ENCODE measurements around the gene CEBPE. TPM values are rescaled to one million over a fixed set of nuclear protein-coding genes. Genes with fewer than 3 reads are reported as not detected.
A peak's percentile ranks its signal among the peaks of the same experiment; 100 is the strongest.

CEBPE gene
- total RNA-seq, 2 donors from 2014 or later, result 0.19 TPM; not detected in 1

DNA sequence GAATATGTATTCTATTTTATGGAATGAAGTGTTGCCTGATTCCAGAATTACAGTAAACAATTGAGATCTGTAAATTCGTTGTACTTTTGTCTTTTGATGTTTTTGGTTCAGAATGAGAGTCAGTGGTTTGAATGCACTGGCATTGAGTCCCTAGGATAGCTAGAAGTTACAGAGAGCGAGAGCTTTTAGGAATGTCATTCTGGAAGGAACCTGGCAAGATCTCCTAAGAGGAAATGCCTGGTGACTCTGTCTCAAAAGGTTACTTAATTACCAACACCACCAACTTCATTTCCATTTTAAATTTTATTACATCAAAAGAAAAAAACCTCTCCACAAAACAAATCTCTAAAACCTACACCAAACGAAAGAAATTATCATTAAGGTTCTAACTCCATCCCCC, 6.0 kb upstream of the CEBPE start:
- no peak for DNase-seq (ENCODE audit: low spot score)
- intact Hi-C loops (cut with DNase I), result no loop called here

DNA sequence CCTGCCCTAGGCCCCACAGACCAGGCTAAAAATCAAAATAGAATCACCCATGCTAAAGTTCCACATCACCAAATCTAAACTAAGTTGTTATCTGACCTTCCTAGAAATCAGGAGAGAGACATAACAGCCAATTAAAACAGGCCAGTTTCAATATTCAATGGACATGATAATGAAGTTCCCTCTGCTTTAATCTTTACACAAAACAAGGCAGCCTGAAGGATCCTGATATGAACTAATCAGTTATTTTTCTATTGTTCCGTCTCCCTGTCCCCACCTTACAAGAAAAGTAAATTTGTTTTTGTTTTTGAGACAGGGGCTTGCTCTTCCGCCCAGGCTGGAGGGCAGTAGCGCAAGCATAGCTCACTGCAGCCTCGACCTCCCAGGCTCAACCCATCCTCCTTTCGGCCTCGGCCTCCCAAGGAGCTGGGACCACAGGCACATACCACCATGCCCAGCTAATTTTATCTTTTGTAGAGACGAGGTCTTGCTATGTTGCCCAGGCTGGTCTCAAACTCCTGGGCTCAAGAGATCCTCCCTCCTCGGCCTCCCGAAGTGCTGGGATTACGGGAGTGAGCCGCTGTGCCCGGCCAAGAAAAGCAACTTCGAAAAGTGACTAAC, 5.4 kb upstream of the CEBPE start:
- intact Hi-C loops (cut with DNase I), result no loop called here

DNA sequence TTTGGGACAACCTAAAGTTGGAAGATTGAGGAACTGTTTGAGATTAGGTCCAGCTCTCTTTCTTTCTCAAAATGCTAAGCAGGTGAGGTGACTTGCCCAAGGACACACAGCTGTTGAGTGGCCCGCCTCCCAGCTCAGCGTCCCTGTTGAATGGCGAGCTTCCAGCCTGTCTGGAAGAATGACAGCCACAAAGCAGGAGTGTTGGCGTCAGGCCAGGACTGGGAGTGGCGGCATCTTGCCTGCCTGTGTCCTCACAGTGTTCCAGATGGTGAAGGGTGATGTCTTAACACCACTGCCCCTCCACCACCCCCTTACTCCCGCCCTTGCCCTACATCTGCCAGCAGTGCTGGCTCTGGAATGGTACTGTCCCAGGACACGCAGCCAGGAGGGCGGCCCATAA, 4.4 kb upstream of the CEBPE start:
- DNase-seq (ENCODE audit: low spot score), result peak; percentile 87
- intact Hi-C loops (cut with DNase I), result no loop called here

More for the DNA sequence above, 5.4 kb upstream of the CEBPE start:
- peak; percentile 50 for DNase-seq (ENCODE audit: low spot score)

DNA sequence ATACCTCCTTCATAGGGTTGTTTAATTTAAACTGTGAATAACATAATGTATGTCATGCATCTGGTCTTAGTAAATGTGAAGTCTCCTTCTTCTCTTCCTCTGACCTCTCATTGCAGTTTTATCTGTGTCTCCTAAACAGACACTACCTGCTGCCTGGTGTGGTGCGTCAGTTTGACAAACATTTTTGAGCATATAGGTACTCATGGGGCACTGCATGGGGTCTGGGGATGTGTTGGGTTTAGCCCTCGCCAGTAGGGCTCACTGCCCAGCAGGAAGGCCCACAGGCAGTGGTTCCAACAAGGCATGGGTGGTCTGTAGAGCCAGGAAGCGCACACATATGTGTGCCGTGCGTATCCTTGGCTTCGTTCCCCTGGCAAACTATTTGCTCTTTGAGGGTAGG, 3.0 kb upstream of the CEBPE start:
- intact Hi-C loops (cut with DNase I), result no loop called here
- peak; percentile 63 for DNase-seq (ENCODE audit: low spot score)

DNA sequence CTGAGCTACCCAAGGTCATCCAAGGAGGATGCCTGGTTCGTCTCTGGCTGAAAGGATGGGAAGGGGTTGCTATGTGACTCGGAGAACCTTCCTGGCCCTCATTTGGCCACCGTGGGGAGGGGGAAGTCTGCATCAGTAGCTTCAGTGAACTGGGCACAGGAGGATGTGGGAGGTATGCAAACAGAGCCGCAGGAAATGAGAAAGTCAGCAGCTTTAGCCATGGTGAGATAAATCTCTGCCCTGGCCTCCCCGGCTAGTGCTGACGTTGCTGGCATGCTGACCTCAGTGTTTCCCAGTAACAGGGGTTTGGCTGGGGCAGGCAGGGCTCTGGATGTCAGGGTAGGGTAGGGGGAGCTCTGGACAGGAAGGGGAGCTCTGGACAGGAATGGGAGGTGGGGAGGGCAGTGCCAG, 2.3 kb upstream of the CEBPE start:
- intact Hi-C loops (cut with DNase I), result loop anchor here (2.0 kb wide), 1 partner anchor 65 kb away; no protein-coding TSS in a partner anchor
- peak; percentile 88 for DNase-seq (ENCODE audit: low spot score)

DNA sequence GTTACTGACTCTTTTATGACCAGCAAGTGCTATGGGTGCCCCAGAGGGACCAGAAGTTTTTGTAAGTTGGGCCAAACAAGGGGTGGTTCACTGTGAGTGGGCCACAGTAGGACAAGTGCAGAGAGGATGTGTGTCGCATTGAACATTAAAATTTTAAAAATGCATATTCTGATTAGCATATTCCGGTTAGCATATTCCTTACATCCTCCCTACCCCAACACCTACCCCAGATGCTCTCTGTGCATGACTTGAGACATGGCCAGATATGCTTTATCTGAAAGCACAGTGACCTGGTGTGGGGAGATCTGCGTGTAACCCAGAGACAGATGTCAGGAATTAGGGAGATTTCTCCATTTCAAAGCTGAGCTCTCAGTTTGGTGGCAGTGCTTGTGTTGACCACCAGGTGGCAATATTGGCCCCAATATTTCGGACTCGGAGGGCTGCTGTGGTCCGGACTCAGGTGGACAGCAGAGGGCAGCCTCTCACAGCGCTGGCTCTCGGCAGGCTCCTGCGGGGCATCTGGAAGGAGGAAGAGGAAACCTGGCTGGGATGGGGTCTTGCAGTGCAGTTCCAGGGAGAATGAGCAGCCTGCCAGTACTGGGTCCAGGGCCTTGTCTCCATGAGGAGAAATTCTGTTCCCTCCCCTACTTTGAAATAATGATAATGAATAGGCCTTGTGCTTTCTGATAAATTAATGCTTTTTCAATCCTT, 1.6 kb upstream of the CEBPE start:
- peak; percentile 96 for DNase-seq (ENCODE audit: low spot score)
- intact Hi-C loops (cut with DNase I), result loop anchor here (2.0 kb wide), 1 partner anchor 66 kb away; no protein-coding TSS in a partner anchor

DNA sequence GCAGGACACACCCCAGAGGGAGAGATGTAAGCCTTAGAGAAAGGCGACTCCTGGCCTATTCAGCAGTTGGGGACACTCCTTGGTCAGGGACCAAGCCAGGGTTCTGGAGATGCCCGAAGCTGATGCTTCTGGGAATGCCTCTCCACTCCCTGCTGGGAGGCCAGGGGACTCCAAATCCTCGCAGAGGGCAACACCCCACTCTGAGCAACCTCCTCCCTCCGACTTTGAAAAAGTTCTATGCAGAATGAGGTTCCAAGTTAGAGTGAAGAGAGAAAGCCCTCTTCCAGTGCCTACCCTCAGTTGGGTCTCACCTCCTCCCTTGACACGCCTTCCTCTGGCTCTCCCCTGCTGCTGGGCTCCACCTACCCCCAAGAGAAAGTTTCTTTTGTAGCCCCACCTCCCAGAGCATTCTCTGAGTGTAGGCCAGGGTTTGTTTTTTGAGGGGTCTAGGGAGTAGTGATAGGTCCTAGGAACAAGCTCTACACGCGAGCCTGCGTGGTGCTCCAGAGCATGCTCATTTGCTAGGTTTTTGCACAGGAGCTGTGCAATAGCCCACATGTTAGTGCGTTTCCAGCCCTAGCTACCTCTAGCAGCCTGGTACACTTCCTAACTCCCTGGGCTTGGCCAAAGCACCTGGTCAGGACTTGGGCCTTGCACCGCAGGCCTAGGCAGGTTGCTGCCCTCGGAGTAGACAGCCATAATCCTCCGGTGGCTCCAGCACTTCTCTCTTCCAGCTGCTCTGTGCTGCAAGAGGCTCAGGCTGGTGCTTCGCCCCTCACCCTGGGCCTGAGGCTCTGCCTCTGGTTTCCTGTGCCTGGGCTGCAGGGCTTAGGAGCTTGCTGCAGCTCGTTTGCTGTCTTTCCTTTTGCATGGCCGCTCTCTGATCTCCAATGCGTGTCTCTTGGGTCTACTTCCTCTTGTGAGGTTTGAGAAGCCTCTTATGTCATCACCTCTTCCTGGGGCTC, 590 bp upstream of the CEBPE start:
- peak; percentile 62 for DNase-seq (ENCODE audit: low spot score)

DNA sequence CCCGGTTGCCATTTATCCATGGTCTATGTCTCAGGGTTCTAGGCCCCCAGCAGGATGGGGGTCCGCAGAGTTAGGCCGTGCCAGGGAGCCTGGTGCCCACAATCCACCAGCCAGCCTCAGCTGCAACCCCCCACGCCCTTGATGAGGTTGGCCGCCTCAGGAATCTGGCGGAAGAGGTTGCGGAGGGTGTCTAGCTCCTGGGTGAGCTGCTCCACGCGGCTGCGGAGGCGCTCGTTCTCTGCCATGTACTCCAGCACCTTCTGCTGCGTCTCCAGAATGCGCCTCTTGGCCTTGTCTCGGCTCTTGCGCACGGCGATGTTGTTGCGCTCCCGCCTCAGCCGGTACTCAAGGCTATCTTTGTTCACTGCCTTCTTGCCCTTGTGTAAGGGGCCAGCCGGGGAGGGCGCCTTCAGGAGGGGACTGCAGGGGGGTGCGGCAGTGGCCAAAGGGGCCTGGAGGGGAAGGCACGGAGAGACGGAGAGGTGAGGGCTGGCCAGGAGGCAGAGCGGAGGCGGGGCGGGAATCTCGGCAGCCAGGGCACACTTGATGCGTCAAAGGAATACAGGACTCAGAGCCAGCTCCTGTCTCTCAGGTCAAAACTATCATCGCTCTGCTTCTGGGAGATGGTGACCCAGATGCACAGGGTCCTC, 1.6 kb downstream of the CEBPE start:
- intact Hi-C loops (cut with DNase I), result no loop called here
- peak; percentile 82 for DNase-seq (ENCODE audit: low spot score)

More for the DNA sequence above, 590 bp upstream of the CEBPE start:
- intact Hi-C loops (cut with DNase I), result loop anchor here (2.0 kb wide), 1 partner anchor 67 kb away; no protein-coding TSS in a partner anchor

DNA sequence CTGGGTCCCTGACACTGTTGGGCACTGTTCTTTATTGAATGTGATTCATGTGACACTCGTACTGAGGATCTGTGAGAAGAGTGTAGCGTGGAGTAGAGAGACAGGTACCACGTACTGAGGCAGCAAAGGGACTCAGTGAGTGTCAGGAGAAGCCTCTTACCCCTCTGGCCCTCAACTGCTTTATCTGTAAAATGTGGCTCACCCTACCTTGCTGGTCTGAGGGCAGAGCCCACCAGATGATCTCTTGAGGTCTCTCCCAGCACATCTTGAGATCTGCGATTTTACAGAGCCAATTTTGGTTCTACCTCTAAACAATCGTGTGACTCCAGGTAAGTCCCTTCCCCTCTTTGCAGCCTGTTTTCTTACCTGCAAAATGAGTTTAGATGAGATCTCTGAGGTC, 3.1 kb downstream of the CEBPE start:
- intact Hi-C loops (cut with DNase I), result no loop called here
- peak; percentile 20 for DNase-seq (ENCODE audit: low spot score)

DNA sequence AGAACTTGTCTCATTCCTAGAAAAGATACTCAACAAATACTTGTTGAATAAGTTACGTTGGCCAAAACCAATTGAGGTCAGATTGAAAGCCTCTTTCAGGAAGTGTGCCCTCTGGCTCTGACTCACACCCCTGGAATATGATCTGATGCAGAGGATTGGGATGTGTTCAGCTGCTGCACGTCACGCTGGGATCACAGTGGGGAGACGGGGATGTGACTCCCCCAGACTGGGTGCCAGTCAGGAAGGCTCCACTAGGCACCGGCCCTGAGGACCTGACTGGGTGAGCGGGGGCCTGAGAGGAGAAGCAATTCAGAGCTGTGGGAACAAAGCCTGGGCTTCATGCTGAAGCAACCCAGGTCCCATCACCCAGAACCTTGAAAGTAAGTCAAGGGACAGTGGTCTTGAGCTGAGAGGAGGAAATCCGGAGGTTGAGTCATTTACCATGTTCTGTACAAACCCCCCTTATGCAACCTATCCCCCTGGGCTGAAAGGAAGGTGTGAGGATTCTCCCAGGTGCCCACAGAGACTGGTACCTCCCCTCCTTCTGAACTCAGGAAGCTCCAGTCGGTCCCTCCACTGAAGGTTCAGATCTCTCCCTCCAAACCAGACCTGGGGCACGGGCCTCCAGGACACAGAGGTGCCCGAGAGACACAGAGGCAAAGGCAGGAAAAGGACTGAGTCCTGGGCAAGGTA, 3.9 kb downstream of the CEBPE start:
- intact Hi-C loops (cut with DNase I), result no loop called here
- peak; percentile 90 for DNase-seq (ENCODE audit: low spot score)

DNA sequence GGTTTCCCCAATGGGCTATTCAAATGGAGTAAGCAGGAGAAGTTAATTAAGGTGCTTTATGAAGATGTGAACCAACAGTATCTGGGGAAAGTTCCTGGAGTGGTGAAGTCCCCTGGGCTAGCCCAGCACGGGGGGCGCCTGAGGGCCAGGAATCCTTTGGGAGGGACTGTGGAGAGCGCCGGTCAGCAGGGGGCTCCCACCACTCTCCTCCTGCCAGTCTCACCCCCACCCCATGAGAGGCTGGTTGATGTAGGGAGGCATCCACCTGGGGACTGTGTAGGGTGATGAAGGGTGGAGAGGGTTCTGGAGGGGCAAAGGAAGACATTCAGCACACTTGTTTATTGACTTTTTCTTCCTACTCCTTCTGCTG, 4.4 kb downstream of the CEBPE start:
- intact Hi-C loops (cut with DNase I), result loop anchor here in 1 of 2 donors (5.0 kb wide), 1 partner anchor 47 kb away; no protein-coding TSS in a partner anchor
- DNase-seq (ENCODE audit: low spot score), result peak; percentile 63

DNA sequence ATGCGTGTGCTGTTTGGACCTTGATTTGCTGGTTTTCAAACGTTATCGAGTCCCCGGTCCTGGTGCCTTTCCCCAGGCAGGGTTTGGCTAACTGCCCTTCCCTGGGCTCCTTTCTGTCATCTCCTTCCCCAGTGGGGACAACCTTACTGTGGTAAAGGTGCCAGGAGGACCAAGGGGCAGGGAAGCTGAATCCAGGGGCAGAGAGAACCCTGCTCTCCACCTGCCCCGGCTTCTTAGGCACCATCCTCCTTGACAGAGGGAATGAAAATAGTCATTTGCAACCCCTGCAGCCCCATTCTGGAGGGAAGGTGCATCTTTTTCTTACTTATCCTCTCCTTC, 5.0 kb downstream of the CEBPE start:
- intact Hi-C loops (cut with DNase I), result loop anchor here in 1 of 2 donors (5.0 kb wide), 1 partner anchor 47 kb away; no protein-coding TSS in a partner anchor
- peak; percentile 49 for DNase-seq (ENCODE audit: low spot score)

DNA sequence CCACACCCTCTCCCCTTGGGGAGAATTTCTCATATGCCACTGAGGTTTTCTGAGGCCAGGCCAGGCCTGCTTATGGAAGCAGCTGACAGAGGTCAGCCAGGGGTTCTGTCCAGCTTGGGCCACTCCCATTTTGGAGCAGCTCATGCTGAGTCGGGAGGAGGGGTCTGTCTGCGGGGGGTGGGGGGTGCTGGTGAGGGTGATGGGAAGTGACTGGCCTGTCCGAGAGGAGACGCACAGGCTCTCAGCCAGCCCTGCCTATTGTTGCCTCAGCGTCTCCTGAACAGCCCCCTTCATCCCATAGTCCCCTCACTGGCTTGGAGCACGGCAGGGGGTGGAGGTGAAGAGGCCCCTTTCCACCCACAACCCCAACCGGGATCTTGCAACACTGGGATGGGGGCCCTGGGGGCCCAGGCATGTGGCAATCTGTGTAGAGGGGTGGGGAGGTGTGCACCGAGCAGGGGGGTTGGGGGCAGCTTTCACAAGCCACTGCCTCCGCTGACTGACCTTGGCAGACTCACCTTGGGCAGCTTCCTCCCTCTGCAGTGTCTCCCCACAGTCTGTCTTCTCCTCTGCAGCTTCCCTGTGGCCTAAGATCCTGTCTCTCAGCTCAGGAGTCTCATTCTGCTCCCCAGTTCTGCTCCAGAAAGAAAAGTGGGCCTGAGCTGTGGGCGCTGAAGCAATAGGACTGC, 5.5 kb downstream of the CEBPE start:
- DNase-seq (ENCODE audit: low spot score), result peak; percentile 78
- intact Hi-C loops (cut with DNase I), result loop anchor here in 1 of 2 donors (5.0 kb wide), 1 partner anchor 46 kb away; no protein-coding TSS in a partner anchor

DNA sequence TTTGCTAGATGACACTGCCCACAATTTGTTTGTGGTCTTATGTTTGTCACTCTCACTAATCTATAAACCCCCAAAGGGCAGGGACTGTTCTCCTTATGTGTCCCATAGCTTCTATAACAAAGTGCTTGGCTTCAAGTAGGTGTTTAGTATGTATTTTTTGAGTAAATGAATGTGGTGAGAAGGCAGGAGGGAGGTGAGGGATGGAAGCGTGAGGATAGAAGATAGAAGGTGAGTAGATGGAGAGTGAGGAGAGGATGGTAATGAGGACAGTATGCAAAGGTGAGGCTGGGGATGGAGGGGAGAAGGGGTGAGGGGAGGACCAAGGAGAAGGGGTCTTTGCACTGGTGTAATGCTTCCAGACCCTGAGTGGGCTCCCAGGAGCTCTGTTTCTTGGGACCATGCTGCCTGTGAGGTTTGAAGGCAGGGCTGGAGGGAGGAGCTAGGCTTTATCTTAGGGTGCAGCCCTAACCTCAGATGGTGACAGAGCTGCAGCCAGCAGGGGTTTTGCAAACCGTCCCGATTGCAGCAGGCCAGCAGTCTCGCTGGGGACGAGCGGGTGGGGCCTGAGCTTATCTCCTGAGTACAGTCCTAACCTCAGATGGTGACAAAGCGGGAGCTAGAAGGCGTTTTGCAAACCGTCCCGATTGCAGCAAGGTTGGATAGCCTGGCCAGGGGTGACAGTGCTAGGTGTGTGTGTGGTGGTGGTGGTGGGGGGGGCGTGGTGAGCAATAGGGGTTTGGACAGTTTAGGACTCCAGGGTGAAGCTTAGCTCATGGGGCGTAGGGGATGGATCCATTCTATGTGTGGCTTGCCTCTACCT, 6.5 kb downstream of the CEBPE start:
- DNase-seq (ENCODE audit: low spot score), result peak; percentile 84
- intact Hi-C loops (cut with DNase I), result loop anchor here in 1 of 2 donors (5.0 kb wide), 1 partner anchor 45 kb away; no protein-coding TSS in a partner anchor

DNA sequence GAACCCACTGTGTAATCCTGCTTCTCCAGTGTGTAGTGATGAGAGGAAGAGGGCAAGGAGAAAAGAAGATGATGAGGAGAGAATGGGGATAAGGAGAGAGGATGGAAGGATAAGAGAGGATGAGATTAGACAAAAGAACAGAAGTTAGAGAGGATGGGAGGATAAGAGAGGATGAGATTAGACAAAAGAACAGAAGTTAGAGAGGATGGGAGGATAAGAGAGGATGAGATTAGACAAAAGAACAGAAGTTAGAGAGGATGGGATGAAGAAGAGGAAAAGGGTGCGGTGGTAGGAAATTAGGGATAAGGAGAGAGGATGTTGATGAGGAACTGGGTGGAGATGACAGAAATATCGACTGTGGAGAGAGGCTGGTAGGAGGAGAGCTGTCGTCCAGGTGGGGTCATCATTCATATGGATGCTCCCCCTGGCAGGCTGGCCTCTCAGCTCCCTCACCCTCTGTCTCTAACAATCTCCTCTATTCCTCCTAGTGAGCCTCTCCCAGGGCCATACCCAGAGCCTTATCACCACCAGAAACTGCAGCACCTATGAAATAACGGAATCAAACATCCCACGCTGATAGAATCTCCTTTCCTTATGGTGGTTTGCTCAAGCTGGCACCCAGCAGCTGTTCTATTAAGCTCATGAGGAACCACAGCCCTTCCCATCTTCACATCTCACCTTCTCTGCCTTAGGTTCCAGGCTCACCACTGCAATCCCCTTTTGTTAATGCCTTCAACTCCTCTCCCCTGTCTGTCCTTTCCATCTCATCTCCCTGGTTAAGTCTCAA, 8.3 kb downstream of the CEBPE start:
- no peak for DNase-seq (ENCODE audit: low spot score)
- intact Hi-C loops (cut with DNase I), result loop anchor here in 1 of 2 donors (5.0 kb wide), 1 partner anchor 43 kb away; no protein-coding TSS in a partner anchor

DNA sequence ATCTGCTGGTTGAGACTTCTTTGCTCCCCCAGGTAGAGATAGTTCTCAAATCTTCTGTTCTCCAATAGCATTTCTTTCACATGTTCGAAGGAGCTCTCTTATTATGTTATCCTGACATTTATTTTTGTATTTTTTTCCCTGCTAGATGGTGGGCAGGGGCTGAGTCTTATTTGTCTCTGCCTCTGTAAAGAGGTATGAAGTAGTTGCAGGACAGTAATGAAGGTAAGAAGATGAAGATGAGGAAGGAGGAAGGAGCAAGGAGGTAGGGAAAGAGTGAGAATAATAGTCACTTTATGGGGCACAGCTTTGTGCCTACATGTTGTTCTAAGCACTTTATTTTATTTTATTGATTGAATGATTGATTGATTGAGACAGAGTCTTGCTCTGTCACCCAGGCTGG, 9.3 kb downstream of the CEBPE start:
- intact Hi-C loops (cut with DNase I), result loop anchor here in 1 of 2 donors (5.0 kb wide), 1 partner anchor 42 kb away; no protein-coding TSS in a partner anchor
- DNase-seq (ENCODE audit: low spot score), result no peak

All from posterior vena cava (tissue), 2 donors.